Measurements from ENCODE around the gene PSMB3.
A peak's percentile ranks its signal among the peaks of the same experiment; 100 is the strongest.

Gene PSMB3

DNA sequence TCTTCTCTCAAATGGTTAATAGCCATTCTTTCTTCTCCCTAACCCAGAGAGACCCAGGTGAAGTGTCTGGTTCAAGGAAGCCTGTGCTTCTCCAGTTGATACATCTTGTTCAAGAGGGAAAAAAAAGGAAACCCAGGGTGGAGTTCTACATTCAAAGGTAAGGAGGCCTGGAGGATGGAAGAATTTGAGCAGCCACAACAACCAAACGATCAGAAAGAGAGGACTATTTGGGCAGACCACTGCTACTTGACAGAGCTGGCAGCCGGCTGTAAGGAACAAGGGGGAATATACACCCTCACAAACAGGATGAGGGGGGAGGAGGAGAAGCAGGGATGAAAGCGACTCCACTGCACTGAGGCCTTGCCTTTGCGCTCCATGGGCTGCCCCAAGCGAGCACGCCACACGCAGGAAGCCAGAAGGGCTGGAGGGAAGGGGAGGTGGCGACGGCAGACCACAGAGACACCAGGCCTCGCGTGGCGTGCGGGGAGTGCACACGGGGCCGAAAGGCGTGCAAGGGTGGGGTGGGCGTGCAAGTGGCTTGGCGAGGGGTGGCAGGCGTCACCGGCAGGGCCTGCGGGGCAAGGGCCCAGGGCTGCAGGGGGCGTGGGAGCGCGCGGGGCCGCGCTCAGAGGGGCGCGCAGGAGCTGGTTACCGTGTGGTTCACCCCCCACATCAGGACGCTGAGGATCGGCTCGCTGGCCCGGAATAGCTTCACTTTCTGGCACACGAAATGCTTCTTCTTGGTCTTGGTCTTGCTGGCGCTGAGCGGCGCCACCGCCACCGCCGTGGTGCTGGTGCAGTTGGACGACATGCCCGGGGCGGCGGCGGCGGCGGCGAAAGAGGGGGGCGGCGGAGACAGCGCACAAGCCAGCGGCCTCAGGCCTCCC, 46.3 kb downstream of the PSMB3 start:
- peak; percentile 82 for DNase-seq

DNA sequence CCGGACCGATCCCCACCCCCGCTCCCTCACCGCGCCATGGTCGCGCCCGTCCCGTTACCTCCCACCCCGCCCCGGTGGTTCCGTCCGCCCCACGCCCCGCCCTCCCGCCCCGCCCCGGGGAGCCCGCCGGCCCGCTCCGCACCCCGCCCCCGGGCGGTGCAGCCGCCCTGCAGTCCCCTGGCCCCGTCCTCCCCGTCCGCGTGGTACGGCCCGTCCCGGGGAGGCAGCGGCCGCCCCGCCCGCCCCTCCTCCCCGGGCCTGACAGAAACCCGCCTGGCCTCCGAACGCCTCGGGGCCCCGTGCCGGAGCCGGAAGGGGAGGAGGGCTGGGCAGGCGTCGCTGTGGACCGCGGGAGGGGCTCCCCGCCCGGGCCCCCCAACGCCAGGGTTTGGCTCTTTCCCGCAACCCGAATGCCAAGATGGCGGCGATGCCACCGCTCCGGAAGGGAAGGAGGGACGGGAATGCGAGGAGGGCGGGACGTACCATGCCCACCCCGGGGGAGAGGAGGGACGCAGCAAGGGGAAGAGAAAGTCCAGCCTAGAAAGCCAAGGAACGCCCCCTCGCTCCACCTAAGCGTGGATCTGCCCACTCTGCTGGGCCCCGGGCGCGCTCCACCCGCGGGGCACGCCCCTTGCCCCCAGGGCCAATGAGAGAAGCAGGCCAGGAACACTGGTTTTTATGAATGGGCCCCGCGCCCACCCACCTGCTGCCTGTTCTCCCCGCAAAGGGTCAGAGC, 47.1 kb downstream of the PSMB3 start, which contains the start of gene PIP4K2B:
TSS of gene PIP4K2B (minus strand) at position 56 of the 736 bp plus-strand sequence. CDS start 132 bp downstream, outside the sequence.
- peak; percentile 100 for DNase-seq

DNA sequence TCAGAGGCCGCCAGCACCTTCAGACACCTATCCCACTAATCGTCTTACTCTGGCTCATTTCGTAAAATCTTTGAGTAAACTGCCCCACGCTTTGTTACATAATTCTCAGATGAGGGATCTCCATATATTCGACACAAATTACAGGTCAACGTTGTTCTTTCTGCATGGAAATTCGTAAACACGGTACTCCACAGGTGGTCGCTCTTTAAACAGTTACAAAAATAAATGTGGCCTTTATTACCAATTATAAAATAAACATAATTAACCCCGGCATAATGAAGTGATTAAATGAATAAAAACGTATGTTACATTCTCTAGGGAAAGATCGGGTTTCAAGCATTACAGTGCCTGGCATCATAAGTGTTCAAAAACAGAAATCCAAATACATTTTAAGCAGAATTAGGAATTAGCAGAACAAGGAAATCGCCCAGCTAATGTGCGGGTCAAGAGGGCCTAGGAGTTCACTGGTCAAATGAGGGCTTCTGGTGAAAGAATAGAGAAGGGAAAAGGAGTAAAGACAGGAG, 47.8 kb downstream of the PSMB3 start:
- no peak for DNase-seq

DNA sequence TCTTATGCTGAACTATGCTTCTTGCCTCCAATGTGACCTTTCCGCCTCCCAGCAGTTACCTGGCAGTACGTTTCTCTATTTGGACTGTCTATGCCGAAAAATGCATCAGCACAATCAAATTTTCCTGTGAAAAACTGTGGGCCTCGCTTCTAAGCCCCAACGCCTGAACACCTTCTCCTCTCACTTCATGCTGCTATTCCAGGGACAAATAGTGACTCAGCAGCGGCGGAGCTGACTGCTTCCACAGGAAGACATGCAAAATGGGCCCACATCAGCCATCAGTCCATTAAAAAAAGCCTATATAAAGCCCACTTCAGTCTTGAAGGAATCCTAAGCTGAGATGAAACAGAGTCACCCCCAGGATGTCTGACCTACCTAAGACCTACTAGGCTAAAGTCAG, 57.3 kb downstream of the PSMB3 start:
- DNase-seq, result no peak

All from islet precursor cell (in vitro differentiated cells).